Measurements from ENCODE around the gene PIK3C3.
"Not testable (repeated sequence)": the region's sequence is repeated elsewhere in the genome, so short reads cannot be mapped to it uniquely, and the experiment has no call there.

PIK3C3 gene

DNA sequence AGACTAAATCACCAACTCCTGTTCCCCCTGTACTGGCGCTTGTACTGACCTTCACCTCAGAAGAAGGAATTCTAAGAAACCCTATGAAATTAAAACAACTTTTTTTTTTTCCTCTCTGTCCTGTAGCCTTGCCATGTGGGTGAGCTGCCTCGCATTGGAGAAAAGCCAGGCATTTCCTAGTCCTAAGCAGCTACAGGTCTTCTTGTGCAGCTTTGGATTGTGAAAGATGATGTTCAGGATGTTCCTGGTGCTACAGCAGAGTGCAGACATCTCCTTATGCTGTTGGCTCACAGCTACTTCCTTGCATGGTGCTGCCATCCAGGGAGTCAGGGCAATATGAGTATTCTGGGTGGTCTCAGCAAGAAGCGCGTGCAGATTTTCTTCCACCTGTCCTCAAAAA, 11.9 kb downstream of the PIK3C3 start:
- DNase-seq (ENCODE audit: low read depth), result no peak

DNA sequence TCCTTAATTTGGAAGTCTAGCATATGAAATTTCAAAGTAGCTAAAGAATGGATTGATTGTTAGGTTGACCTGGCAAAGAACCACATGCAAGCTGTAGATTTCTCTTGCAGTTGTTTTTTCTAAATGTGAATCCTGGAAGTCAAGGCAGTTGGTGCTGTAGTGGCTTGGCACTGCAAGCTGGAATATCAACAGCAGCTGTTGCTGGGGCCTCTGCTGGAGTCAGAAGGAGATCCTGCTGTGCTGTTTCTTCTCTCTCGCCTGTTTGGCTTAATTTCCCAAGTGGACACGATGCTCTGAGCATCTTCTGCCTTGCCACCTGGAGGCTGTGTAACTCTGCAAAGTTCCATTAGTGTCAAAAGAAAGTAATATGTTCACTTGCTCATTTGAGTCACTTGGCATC, 12.6 kb downstream of the PIK3C3 start:
- DNase-seq (ENCODE audit: low read depth), result no peak

DNA sequence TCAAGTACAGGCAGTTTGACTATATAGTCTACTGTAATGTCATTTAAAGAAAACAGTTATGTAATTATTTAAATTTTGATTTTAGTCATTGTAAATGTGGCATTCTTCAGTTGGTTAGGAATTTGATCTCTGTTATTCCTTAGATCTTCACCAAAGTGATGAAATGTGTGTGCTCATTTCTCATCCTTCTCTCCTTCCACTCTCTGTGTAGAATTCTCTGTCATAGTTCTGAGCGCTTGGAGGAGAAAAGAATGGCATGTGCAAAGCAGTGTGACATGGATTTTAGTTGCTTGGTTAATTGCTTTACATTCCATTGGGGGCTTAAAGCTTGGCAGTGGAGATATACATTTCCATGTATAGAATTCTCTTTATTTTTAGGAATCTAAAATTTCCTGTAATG, 14.8 kb downstream of the PIK3C3 start:
- DNase-seq (ENCODE audit: low read depth), result no peak

DNA sequence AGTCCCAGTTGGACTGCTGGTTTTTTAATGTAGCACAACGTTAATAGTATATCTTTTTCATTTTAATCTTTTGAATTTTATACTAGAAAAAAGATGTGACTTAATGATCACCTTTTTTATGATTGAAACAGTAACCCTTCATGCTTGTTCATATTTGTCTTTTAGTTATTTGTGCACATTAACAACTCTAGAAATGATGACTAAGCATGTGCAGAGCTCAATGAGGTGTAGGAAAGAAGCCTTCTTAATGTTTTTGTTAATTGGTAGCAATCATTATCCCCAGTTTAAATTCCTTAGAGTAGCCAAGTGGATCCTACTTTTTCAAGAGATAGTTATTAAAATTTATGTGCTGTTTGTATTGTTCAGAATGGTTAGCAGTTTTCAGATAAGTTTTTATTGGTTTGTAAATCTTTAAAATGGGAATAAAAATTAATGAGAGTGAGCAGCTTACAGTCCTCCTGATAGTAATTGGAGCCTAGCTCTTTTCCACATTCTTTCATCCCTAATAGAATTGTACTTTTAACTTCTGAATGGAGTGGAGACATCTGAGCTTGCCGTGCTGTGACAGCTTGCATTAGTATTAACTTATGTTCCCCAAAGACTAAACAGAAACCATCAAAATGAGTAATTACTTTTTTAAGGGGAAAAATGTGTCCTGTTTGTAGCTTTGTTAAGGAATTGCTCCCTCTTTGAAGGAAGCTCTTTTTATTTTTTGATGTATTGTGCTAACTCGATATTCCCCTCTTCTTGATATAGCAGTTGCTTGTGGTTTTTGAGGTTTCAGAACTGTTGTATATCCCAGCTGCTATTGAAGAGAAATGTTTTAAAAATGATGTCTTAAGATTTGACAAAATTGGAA, 17.3 kb downstream of the PIK3C3 start:
- no peak for DNase-seq (ENCODE audit: low read depth)

DNA sequence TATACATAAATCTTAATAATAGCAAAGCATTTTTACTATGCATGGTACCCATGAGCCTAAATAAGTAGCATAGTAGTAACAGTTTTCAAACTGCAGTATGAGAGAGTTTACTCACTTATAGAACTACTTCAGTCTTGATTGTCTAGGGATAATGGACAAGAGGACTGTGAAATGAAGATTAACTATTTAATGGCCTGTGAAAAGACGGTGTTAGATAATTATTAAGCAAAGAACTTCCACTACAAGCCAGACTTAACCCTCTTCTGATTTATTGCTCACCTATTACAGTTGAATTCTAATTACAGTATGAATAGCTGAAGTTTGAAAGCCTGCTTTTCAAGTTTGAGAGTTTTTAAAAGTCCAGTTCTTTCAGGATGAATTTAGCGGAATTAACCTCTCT, 18.9 kb downstream of the PIK3C3 start:
- no peak for DNase-seq (ENCODE audit: low read depth)

DNA sequence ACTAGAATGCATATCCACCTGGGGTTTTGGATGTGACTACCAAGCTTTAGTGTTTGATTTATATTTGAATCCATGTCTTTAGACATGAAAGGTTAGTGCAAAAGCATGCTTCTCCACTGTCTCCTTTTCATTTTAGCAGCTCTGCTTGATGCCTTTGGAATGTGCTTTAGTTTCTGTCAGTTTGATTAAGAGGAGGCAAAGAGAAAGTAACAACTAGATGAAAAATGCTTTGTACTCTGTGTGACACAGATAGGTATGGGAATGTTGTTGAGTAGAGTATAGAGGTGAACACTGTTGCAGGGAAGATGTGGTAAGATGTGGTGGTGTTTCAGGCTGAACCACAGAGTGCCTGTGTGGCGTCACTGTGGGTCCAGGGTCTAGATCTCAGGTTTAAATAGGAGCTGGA, 19.8 kb downstream of the PIK3C3 start:
- DNase-seq (ENCODE audit: low read depth), result no peak

DNA sequence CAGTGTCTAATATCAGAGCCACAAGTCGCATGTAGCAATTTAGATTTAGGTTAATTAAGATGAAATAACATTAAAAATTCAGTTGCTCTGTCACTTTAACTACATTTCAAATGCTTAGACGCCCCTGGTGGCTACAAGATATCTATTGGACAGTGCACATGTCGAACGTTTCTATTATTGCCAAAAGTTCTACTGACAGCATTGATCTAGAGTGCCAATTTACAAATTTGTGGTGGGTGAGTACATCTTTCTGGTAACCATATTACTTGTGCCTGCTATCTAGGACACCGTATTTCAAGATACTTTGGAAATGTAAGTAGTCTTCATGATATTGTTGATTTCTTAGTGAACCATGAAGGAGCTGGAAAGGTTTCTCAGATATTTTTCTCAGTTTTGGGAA, 20.2 kb downstream of the PIK3C3 start:
- no peak for DNase-seq (ENCODE audit: low read depth)

DNA sequence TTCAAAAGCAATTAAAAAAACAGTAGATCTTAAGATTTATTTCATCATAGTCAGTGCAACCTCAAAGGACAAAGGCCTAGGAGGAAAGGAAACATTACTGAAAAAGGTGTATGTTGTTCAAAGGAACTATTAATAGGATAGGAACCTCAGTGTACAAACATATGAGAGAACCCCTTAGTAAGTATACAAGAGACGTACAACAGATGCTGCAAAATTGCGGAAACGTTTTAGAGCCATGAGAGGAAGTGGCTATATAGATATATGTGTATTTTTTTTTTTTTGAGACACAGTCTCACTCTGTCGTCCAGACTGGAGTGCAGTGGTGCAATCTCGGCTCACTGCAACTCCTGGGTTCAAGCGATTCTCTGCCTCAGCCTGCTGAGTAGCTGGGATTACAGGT, 22.2 kb downstream of the PIK3C3 start:
- no peak for DNase-seq (ENCODE audit: low read depth)

DNA sequence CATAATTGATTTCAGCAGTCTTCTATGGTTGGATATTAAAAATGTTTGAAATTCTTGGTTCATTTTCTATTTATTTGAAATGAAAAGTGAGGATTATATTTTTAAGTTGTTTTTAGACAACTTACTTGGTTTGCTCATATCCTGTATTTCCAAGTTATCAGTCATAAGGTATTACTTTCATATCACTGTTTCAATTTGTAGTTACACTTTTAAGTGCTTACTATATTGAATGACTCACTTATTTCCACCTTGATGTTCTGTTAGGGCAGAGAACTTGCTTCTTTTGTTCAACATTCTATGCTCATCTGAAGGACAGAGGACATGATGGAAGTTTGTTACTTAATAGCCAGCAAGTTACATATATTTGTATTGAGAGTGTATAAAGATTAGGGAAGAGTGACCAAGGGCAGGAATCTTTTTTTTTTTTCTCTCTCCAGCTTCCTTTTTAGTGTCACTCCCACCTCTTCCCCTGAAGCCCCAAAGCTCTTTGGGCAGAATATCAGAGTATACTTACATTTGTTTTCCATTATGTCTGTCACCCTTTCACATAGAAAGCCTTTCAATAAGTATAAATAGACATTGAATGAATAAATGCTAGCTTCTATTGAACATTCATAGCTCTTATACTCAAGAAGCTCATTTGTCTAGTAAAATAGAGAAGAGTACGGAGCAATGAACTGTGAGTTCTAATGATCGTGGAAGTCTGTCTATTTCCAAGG, 28.1 kb downstream of the PIK3C3 start:
- DNase-seq (ENCODE audit: low read depth), result no peak

DNA sequence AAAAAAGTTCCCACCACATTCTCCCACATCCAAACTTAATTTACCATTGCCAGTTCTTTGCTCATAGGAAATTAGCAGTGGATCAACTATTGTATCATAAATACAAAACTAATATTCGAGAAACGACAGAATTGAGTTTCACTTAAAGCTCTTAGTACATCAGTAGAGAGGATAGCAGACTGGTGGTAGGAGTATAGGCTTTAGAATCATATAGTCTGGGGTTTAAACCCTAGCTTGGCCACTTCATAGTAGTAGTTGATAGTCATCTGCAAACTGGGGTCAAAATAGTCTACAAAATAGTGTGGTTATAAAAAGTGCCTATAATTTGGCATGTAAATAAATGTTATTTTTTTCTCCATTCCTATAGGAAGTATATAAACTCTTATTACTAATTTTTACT, 30.9 kb downstream of the PIK3C3 start:
- no peak for DNase-seq (ENCODE audit: low read depth)

DNA sequence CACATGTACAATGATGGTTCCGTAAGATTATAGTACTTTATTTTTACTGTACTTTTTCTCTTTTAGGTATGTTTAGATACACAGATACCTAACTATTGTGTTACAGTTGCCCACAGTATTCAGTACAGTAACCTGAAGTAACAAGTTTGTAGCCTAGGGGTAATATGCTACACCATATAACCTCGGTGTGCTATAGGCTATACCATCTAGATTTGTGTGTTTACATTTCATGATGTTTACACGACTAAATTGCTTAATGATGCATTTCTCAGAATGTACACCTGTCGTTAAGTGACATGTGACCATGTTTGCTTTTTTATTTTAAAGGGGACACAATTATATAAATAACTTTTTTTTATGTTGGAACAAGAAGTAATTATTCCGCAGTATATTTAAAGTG, 34.5 kb downstream of the PIK3C3 start:
- no peak for DNase-seq (ENCODE audit: low read depth)

DNA sequence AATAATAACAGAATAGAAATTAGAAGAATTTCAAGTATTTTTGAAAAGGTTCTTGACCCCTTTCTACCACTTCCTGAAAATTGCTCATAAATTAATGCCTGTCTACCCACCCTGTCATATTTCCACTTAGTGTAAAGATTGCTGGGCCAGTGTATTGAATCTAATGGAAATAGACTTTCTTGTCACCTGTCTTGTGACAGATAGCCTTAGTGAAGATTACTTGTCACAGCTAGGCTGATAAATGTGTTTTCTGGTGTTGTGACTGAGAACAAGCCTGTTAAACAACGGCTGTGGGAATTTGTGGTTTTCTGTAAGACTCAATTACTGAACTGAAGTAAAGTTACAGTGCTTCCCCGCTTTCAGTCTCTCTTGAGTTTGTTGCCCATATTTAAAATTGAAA, 37.0 kb downstream of the PIK3C3 start:
- DNase-seq (ENCODE audit: low read depth), result no peak

DNA sequence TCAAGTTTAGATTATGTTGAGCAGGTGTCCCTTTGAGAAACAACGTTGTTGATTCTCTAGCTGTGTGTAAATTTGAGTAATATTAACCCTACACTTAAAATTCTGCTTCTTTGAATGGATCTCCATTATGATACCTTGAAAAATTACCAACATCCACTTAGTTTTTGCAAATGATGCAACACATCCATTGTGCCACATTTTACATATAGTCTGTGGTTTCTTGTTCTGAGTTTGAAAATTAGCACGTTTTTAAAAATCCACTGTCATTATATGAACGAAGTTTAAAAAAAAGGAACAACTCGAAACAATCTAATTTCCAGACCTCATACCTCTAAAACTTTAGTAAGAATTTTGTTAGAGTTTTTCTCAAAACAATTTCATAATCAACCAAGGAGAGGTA, 37.7 kb downstream of the PIK3C3 start:
- no peak for DNase-seq (ENCODE audit: low read depth)

DNA sequence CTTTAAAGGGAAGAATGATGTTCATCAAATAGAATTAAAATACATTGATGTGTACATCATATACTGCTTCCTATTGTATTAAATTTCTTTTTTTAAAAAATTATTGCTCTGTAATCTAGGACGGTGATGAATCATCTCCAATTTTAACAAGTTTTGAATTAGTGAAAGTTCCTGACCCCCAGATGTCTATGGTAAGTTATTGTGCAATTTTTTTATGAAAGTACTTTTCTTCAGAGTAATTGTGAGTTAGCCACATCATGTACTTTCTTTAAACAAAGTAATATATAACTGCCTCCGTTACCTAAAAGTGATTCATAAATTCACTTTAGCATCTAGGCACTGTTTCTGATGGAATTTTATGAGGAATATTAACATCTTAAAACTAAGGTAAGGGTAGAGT, 38.1 kb downstream of the PIK3C3 start:
- no peak for DNase-seq (ENCODE audit: low read depth)

DNA sequence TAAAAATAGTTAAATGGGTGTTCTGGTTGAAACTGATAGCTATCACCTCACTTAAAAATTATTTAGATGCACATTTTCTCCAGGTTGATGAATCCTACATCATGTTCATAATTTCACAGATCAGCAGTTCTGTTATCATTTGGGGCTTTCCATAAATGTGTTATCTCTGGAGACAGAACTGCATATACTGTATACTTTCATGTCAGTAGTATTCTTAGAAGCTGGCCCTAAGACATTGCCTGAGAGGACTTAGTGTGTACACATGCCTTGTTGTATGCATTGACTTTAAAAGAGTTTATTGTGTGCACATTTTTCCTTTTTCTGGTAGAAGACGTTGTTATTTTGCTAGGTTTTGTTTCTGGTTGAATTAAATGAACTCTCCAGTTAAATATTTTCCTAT, 41.0 kb downstream of the PIK3C3 start:
- peak; percentile 11 for DNase-seq (ENCODE audit: low read depth)

DNA sequence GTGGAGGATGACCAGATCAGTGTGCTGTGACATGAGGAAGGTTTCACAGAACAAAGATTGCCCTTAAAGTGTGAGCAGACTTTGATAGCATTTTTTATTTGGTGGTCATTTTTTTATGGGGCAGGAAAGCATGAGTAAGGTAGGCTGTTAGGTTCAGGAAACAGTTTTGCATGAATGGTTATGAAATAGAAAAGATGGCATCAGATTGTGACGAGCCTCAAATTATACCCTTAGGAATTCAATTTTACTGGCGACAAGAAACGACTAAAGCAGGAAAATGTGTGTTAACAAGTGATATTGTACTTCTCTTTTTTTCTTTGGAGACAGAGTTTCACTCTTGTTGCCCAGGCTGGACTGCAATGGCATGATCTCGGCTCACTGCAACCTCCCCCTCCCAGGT, 44.7 kb downstream of the PIK3C3 start:
- no peak for DNase-seq (ENCODE audit: low read depth)

DNA sequence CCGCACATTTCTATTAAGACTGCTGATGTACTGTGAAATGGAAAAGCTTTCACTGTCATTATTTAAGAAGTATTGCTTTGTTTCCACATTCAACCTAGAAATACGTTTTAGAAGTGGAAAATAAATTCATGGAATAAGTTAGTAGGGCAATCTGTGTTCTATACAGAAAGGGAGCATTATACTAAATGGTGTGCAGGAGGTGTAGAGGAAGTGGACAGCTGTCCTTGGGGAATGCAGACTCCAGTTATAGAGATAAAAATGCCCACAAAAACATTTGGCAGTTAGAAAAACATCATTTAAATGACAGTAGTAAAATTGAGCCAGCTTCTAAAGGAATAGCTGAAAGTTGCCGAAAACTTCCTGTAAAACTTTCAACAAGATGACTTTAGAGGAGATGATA, 46.8 kb downstream of the PIK3C3 start:
- DNase-seq (ENCODE audit: low read depth), result no peak

DNA sequence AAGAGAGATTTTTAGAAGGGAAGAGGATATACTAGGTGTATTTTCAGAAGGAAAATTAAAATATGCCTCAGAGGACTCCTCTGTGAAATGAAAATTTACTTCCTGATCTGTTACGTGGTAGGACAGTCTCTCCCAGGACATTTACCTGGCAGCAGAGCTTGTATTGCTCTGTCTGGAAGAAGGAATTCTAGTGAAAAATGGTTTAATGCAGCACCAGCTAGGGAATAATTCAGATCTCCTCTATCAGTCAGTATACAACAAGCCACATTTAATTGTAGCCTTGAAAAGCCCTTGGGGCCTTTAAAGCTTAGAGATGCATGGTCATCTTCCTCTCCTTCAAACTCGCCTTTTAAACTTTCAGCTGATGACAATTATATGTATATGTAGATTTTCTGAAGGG, 49.6 kb downstream of the PIK3C3 start:
- no peak for DNase-seq (ENCODE audit: low read depth)

DNA sequence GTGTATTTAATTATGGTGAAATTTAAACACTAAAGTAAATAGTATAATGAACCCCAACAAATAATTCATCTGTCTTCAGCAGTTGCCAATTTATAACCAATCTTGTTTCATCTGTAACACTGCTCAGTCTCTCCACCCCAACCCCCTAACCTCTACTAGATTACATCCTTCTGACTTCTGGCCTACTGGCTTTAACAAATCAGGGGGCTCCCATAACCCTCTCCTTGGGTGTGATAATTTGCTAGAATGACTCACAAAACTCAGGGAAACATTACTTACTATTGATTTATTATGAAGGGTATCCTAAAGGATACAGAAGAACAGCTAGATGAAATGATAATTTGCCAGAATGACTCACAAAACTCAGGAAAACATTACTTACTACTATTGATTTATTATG, 50.7 kb downstream of the PIK3C3 start:
- DNase-seq (ENCODE audit: low read depth), result no peak

DNA sequence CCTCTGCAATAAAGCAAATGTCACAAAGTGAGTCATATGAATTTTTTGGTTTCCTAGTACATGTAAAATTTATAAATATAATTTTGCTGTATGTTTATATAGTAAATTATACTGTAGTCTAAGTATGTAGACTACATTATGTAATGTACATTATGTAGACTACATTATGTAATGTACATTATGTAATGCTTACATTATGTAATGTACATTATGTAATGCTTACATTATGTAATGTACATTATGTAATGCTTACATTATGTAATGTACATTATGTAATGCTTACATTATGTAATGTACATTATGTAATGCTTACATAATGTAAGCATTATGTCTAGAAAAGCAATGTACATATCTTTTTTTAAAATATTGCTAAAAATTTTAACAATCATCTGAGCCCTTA, 54.4 kb downstream of the PIK3C3 start:
- not testable (repeated sequence) for DNase-seq (ENCODE audit: low read depth)

DNA sequence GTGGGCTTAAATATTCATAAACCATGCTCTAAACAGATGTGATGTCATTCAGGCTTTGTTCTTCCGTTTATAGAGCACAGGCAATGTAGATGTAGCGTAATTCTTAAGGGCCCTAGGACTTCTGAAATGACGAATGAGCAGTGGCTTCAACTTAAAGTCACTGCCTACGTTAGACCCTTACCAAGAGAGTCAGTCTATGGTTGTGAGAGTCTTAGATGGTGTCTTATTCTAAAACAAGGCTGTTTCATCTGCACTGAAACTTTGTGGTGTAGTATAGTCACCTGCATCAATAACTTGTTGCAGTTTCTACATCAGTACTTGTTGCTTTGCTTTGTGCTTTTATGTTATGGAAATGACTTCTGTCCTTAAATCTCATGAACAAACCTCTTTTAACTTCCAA, 56.0 kb downstream of the PIK3C3 start:
- no peak for DNase-seq (ENCODE audit: low read depth)

DNA sequence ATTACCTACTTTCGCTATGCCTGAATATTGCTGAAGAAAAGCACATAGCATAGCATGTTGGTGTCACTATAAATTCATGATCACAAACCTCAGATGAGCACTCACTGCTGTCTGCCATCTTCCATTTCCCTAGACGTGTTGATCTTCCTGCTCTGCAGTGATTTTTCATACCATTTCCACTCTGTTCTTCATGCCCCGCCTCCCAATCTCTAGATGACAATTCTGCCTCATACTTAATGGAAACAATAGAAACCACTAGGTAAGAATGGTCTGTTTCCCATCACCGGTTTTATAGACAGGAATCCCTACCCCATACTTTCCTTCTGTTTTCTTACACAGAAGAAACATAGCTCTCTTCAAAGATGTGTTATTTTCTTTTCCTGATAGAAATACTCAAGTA, 63.8 kb downstream of the PIK3C3 start:
- DNase-seq (ENCODE audit: low read depth), result no peak

DNA sequence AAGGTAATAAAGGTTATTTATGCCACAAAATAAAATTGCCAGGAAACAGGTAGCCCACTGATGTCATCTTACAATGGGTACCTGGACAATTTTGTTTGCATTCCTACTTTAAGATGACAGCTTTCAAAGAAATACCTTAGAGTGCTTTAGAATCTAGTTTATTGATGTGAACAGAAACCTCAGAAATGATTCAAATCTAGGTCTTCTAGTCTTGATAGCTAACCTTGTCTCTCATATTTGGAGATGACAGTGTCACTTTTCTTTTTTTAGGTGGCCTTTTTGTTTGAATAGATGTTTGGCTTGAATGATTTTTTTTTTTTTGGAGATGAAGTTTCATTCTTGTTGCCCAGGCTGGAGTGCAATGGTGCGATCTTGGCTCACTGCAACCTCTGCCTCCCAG, 69.1 kb downstream of the PIK3C3 start:
- DNase-seq (ENCODE audit: low read depth), result no peak

DNA sequence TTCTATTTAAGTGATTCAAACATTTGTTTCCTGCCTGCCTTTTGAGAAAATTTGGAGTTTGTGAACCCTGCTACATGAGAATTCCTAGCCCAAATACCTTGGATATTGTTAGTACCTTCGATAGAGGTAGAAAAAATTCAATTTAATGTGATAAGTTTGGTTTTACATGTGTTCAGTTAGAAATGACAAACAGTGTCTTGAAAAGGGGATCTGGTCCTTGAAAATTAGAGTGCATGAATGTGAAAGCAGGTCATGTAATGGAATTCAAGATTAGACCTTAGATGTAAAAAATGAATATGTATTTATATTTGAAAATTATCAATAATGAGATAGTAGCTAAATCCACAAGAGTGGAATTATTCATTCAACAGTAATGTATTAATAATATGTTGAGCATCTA, 70.5 kb downstream of the PIK3C3 start:
- no peak for DNase-seq (ENCODE audit: low read depth)

Measured in CMK (cell line).